ENCODE data around the gene ZNF630. TPM values are rescaled to one million over a fixed set of nuclear protein-coding genes. Genes with fewer than 3 reads are reported as not detected.
A peak's percentile ranks its signal among the peaks of the same experiment; 100 is the strongest.
"Not testable (repeated sequence)": the region's sequence is repeated elsewhere in the genome, so short reads cannot be mapped to it uniquely, and the experiment has no call there.

ZNF630 gene
- total and polyA plus RNA-seq, 12 donors: 0.96 to 3.5 (median 2.5) TPM

GRCh38 chrX:48022100-48022499 lies 49.3 kb downstream of the ZNF630 start:
- no peaks in the 10 kb centered on the region for H3K36me3 ChIP-seq
- WGBS, 2 donors: 57 to 75% methylated on average over 2 to 3 of the region's 3 CpGs
- peak overlapping the region in 5 of 10 donors; percentile 55 to 66 (median 64) for H3K4me3 ChIP-seq
- H3K27me3 ChIP-seq: no peaks in the 10 kb centered on the region
- H3K27ac ChIP-seq: peak overlapping the region in 3 of 10 donors; percentile 90 to 95 (median 91)
- H3K4me1 ChIP-seq: peaks cover 0 to 14% (median 0%) of the 10 kb centered on the region in 9 donors
- no peak for DNase-seq
- intact Hi-C loops (cut with DNase I): loop anchor here in 7 of 10 donors (5.0 to 10.0 kb wide), 8 partner anchors 57 to 477 kb away; partner anchors contain the start of genes ZNF81 (in 4 of the 7), ELK1 (in 3 of the 7), UXT (in 3 of the 7) and ARAF (in 1 of the 7)
- TF ChIP-seq CTCF (IDR thresholded peaks at IDR 0.05): no peak
- no peak for ATAC-seq
- peaks cover 0 to 3% (median 0%) of the 10 kb centered on the region in 11 donors for H3K9me3 ChIP-seq

GRCh38 chrX:48021026-48021900 lies 50.2 kb downstream of the ZNF630 start:
- Histone ChIP-seq H3K9me3 (peaks cover 0 to 3% (median 0%) of the 10 kb centered on the region in 11 donors), H3K36me3 (no peaks in the 10 kb centered on the region), H3K4me3 (peak overlapping the region; percentile 34 to 66 (median 58)), H3K4me1 (peaks cover 0 to 11% (median 0%) of the 10 kb centered on the region in 9 donors), H3K27me3 (no peaks in the 10 kb centered on the region), H3K27ac (peak overlapping the region; percentile 71 to 96 (median 92))
- ATAC-seq: peak; percentile 80 to 93 (median 90)
- peak; percentile 80 to 82 for DNase-seq
- WGBS, 2 donors: 0 to 1% methylated on average over 29 to 30 of the region's 30 CpGs
- no peak for TF ChIP-seq CTCF (IDR thresholded peaks at IDR 0.05)
- intact Hi-C loops (cut with DNase I): loop anchor here in 7 of 10 donors (5.0 to 10.0 kb wide), 8 partner anchors 56 to 476 kb away; partner anchors contain the start of genes ZNF81 (in 4 of the 7), ELK1 (in 3 of the 7), UXT (in 3 of the 7) and ARAF (in 1 of the 7)

- Histone ChIP-seq H3K27ac (peak overlapping the region in 5 of 10 donors; percentile 71 to 95 (median 91)), H3K4me3 (peak overlapping the region in 7 of 10 donors; percentile 48 to 66 (median 63))
- not testable (repeated sequence) for H3K4me1 ChIP-seq, H3K27me3 ChIP-seq, H3K36me3 ChIP-seq, H3K9me3 ChIP-seq, ATAC-seq, DNase-seq
- intact Hi-C loops (cut with DNase I): loop anchor here in 7 of 10 donors (5.0 to 10.0 kb wide), 8 partner anchors 56 to 476 kb away; partner anchors contain the start of genes ZNF81 (in 4 of the 7), ELK1 (in 3 of the 7), UXT (in 3 of the 7) and ARAF (in 1 of the 7)
- WGBS, 2 donors: 47 to 50% methylated on average over 11 of the region's 11 CpGs
Measured at GRCh38 chrX:48020472-48020871, 51.0 kb downstream of the ZNF630 start.

GRCh38 chrX:48019892-48020291 lies 51.5 kb downstream of the ZNF630 start:
- intact Hi-C loops (cut with DNase I): loop anchor here in 7 of 10 donors (5.0 to 10.0 kb wide), 8 partner anchors 55 to 475 kb away; partner anchors contain the start of genes ZNF81 (in 4 of the 7), ELK1 (in 3 of the 7), UXT (in 3 of the 7) and ARAF (in 1 of the 7)
- not testable (repeated sequence) for H3K4me3 ChIP-seq, H3K27ac ChIP-seq, DNase-seq, H3K27me3 ChIP-seq, H3K4me1 ChIP-seq, H3K9me3 ChIP-seq, H3K36me3 ChIP-seq, ATAC-seq
- WGBS, 2 donors: no CpG with 5 or more reads among the region's 1 CpG

- intact Hi-C loops (cut with DNase I); H3K9me3 ChIP-seq; H3K4me3 ChIP-seq; H3K27me3 ChIP-seq; H3K27ac ChIP-seq; DNase-seq; H3K4me1 ChIP-seq; H3K36me3 ChIP-seq; ATAC-seq: not testable (repeated sequence)
- 95 to 97% methylated on average over 13 to 24 of the region's 46 CpGs for WGBS, 2 donors
Measured at GRCh38 chrX:48016583-48017310, 54.7 kb downstream of the ZNF630 start.

- H3K4me1 ChIP-seq; ATAC-seq; intact Hi-C loops (cut with DNase I); H3K27me3 ChIP-seq; DNase-seq; H3K36me3 ChIP-seq; H3K9me3 ChIP-seq; H3K4me3 ChIP-seq; H3K27ac ChIP-seq: not testable (repeated sequence)
- WGBS, 2 donors: no CpG with 5 or more reads among the region's 2 CpGs
Measured at GRCh38 chrX:48009445-48009960, 61.9 kb downstream of the ZNF630 start.
